Measurements from ENCODE around the gene SLC27A1. TPM values are rescaled to one million over a fixed set of nuclear protein-coding genes. Genes with fewer than 3 reads are reported as not detected.

The SLC27A1 gene
- total and polyA plus RNA-seq, 9 of the 15 experiments (the other 6 are each of a cell fraction or from before 2014, with no cell fraction given) = 0.06 to 3.0 (median 1.1) TPM

DNA sequence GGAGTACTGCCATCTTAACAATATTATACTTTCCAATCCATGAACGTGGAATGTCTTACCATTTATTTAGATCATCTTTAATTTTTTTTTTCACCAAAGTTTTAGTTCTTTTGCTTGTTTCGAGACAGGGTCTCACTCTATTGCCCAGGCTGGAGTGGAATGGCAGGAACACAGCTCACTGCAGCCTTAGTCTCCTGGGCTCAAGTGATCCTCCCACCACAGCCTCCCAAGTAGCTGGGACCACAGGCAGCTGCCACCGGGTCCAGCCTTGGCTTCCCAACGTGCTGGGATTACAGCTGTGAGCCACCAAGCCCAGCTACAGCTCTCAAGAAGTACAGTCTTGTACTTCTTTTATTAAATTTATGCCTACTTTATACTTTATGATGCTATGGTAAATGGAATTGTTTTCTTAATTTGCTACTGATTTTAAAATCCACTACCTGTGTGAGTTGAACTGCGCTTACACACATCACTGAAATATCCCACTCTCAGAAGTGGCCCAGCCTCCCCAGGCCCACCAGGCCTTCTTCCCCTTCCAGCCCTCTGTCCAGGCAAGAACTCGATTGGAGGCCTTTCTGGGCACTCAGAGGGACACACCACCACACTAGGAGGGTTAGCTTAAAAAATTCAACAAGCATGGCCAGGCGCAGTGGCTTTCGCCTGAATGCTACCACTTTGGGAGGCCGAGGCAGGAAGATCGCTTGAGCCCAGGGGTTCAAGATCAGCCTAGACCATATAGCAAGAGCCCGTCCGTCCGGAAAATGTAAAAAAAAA lies 40.1 kb downstream of the SLC27A1 start (continued):
- TF ChIP-seq CBFA2T2 (conservative IDR thresholded peaks at IDR 0.05) (no peak), IRF1 (CRISPR knock-in tag; IDR thresholded peaks at IDR 0.05; ENCODE audit: borderline replicate concordance) (no peak), FOXK1 (CRISPR knock-in tag; IDR thresholded peaks at IDR 0.05; ENCODE audit: borderline replicate concordance) (no peak), MXI1 (IDR thresholded peaks at IDR 0.05; ENCODE audit: low read depth, low read length) (no peak), ZBTB40 (IDR thresholded peaks at IDR 0.05) (peak; percentile 26; the same call in 1 of the 2 replicates), ZBTB40 (CRISPR knock-in tag; IDR thresholded peaks at IDR 0.05) (no peak), NFIC (IDR thresholded peaks at IDR 0.05) (no peak), SMAD1 (IDR thresholded peaks at IDR 0.05; ENCODE audit: low read depth, low read length, partially characterized antibody) (no peak), MCM5 (IDR thresholded peaks at IDR 0.05; ENCODE audit: low read depth) (no peak), ID3 (CRISPR knock-in tag; IDR thresholded peaks at IDR 0.05) (no peak), ID3 (tag; IDR thresholded peaks at IDR 0.05) (no peak), BRD9 (IDR thresholded peaks at IDR 0.05; ENCODE audit: low read depth, partially characterized antibody) (no peak), PHF8 (IDR thresholded peaks at IDR 0.05; ENCODE audit: borderline replicate concordance, low read length) (peak; percentile 40; the same call in 1 of the 2 replicates), CBX5 (IDR thresholded peaks at IDR 0.05; ENCODE audit: borderline replicate concordance, low read depth) (no peak)
- TF ChIP-seq, protein P1, sequence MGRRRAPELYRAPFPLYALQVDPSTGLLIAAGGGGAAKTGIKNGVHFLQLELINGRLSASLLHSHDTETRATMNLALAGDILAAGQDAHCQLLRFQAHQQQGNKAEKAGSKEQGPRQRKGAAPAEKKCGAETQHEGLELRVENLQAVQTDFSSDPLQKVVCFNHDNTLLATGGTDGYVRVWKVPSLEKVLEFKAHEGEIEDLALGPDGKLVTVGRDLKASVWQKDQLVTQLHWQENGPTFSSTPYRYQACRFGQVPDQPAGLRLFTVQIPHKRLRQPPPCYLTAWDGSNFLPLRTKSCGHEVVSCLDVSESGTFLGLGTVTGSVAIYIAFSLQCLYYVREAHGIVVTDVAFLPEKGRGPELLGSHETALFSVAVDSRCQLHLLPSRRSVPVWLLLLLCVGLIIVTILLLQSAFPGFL (CRISPR knock-in tag; IDR thresholded peaks at IDR 0.05) = no peak
- TF ChIP-seq, protein P2, sequence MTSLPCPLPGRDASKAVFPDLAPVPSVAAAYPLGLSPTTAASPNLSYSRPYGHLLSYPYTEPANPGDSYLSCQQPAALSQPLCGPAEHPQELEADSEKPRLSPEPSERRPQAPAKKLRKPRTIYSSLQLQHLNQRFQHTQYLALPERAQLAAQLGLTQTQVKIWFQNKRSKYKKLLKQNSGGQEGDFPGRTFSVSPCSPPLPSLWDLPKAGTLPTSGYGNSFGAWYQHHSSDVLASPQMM (CRISPR knock-in tag; IDR thresholded peaks at IDR 0.05) = no peak
